ENCODE data around the gene TMBIM6.
"Not testable (repeated sequence)": the region's sequence is repeated elsewhere in the genome, so short reads cannot be mapped to it uniquely, and the experiment has no call there.

The TMBIM6 gene

GRCh38 chr12:49777800-49778748 is 36.7 kb downstream of the TMBIM6 start (continued):
- TF ChIP-seq, protein P1, sequence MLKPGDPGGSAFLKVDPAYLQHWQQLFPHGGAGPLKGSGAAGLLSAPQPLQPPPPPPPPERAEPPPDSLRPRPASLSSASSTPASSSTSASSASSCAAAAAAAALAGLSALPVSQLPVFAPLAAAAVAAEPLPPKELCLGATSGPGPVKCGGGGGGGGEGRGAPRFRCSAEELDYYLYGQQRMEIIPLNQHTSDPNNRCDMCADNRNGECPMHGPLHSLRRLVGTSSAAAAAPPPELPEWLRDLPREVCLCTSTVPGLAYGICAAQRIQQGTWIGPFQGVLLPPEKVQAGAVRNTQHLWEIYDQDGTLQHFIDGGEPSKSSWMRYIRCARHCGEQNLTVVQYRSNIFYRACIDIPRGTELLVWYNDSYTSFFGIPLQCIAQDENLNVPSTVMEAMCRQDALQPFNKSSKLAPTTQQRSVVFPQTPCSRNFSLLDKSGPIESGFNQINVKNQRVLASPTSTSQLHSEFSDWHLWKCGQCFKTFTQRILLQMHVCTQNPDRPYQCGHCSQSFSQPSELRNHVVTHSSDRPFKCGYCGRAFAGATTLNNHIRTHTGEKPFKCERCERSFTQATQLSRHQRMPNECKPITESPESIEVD (tag by site-specific recombination; IDR thresholded peaks at IDR 0.05), result no peak
- TF ChIP-seq ZNF837 (tag by site-specific recombination; IDR thresholded peaks at IDR 0.05), result no peak
- no peak for TF ChIP-seq ZNF792 (tag by site-specific recombination; IDR thresholded peaks at IDR 0.05)
- peak; percentile 81 for TF ChIP-seq SCRT1 (tag by site-specific recombination; IDR thresholded peaks at IDR 0.05; ENCODE audit: borderline replicate concordance)
- TF ChIP-seq ZNF707 (tag by site-specific recombination; IDR thresholded peaks at IDR 0.05), result no peak
- no peak for TF ChIP-seq ZBTB20 (tag by site-specific recombination; IDR thresholded peaks at IDR 0.05)

DNA sequence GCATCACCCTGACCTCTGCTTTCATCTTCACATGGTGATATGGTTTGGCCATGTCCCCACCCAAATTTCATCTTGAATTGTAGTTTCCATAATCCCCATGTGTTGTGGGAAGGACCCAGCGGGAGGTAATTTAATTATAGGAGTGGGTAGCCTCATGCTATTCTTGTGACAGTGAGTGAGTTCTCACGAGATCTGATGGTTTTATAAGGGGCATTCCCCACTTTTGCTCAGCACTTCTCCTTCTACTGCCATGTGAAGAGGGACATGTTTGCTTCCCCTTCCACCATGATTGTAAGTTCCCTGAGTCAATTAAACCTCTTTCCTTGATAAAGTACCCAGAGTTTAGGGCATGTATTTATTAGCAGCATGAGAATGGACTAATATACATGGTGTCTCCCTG is 38.2 kb downstream of the TMBIM6 start:
- H3K4me3 ChIP-seq (ENCODE audit: low read depth, low read length), result no peak overlapping the region
- no peak overlapping the region for H3K27ac ChIP-seq (ENCODE audit: extremely low read depth, low read depth, low read length)
- ChIA-PET POLR2A (interaction anchor here (1.3 kb wide), 1 partner anchor 48 kb away, joined by 4 read pairs; the partner anchor contains the start of gene NCKAP5L), CTCF (interaction anchor here (0.7 to 5.3 kb wide), 5 partner anchors 52 to 402 kb away, joined by 3 to 96 read pairs (median 6); no protein-coding TSS in a partner anchor)
- TF ChIP-seq SP7 (tag by site-specific recombination; IDR thresholded peaks at IDR 0.05) (peak; percentile 43; the same call in 1 of the 2 replicates), ZNF664 (tag by site-specific recombination; IDR thresholded peaks at IDR 0.05) (no peak)
- H3K9me3 ChIP-seq (ENCODE audit: control insufficient read depth, insufficient read depth, low read depth, low read length), result no peaks in the 10 kb centered on the region
- no peaks in the 10 kb centered on the region for H3K36me3 ChIP-seq (ENCODE audit: control insufficient read depth in 2 of 2, insufficient read depth in 1 of 2, low read length in 2 of 2)
- peaks cover 6% of the 10 kb centered on the region; the same call in 1 of the 2 replicates for H3K4me1 ChIP-seq (ENCODE audit: control insufficient read depth, insufficient read depth, low read length)

DNA sequence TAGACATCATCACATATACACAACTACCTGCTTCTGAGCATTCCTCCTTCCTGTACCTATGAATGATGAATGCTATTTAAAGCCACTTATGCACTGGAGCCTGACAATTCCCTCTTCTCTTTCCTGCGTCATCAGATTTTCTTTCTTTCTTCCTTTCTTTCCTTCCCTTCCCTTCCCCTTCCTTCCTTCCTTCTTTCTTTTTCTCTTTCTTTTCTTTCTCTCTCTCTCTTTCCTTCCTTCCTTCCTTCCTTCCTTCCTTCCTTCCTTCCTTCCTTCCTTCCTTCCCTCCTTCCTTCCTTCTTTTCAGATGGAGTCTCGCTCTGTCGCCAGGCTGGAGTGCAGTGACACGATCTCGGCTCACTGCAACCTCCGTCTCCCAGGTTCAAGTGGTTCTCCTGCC is 39.6 kb downstream of the TMBIM6 start:
- peak; percentile 22; the same call in 1 of the 2 replicates for TF ChIP-seq PRDM1 (tag by site-specific recombination; IDR thresholded peaks at IDR 0.05)
- peak; percentile 98 for TF ChIP-seq ZNF366 (tag by site-specific recombination; conservative IDR thresholded peaks at IDR 0.05)
- H3K4me1 ChIP-seq (ENCODE audit: control insufficient read depth, insufficient read depth, low read length); H3K27ac ChIP-seq (ENCODE audit: extremely low read depth, low read depth, low read length); H3K36me3 ChIP-seq (ENCODE audit: control insufficient read depth in 2 of 2, insufficient read depth in 1 of 2, low read length in 2 of 2); H3K9me3 ChIP-seq (ENCODE audit: control insufficient read depth, insufficient read depth, low read depth, low read length); H3K4me3 ChIP-seq (ENCODE audit: low read depth, low read length): not testable (repeated sequence)
- ChIA-PET POLR2A (interaction anchor here (1.3 kb wide), 1 partner anchor 47 kb away, joined by 4 read pairs; the partner anchor contains the start of gene NCKAP5L), CTCF (interaction anchor here (0.6 to 5.3 kb wide), 6 partner anchors 57 to 736 kb away, joined by 3 to 96 read pairs (median 4); no protein-coding TSS in a partner anchor)

- H3K36me3 ChIP-seq (ENCODE audit: control insufficient read depth in 2 of 2, insufficient read depth in 1 of 2, low read length in 2 of 2), result no peaks in the 10 kb centered on the region; a peak in 1 of 3 replicates
- POLR2A ChIA-PET, result interaction anchor here (0.6 to 1.4 kb wide), 3 partner anchors 37 to 45 kb away, joined by 4 to 5 read pairs (median 4); partner anchors contain the start of gene NCKAP5L
- TF ChIP-seq ZNF155 (tag by site-specific recombination; IDR thresholded peaks at IDR 0.05) (no peak), PRDM1 (tag by site-specific recombination; IDR thresholded peaks at IDR 0.05) (peak; percentile 52), SP7 (tag by site-specific recombination; IDR thresholded peaks at IDR 0.05) (0 out of 2 replicates have a peak, but pooled peaks have one; percentile 36)
- H3K9me3 ChIP-seq (ENCODE audit: control insufficient read depth, insufficient read depth, low read depth, low read length), result no peaks in the 10 kb centered on the region
- no peak overlapping the region for H3K4me3 ChIP-seq (ENCODE audit: low read depth, low read length)
- no peak overlapping the region for H3K27ac ChIP-seq (ENCODE audit: extremely low read depth, low read depth, low read length)
- CTCF ChIA-PET, result interaction anchor here (1.0 to 2.0 kb wide), 5 partner anchors 22 to 183 kb away, joined by 3 to 7 read pairs (median 3); partner anchors contain the start of gene TMBIM6
- peaks cover 6% of the 10 kb centered on the region; the same call in 1 of the 2 replicates for H3K4me1 ChIP-seq (ENCODE audit: control insufficient read depth, insufficient read depth, low read length)
Measured at GRCh38 chr12:49783917-49784676, 42.7 kb downstream of the TMBIM6 start.
